ENCODE measurements around the gene IQCK. TPM values are rescaled to one million over a fixed set of nuclear protein-coding genes. Genes with fewer than 3 reads are reported as not detected.

Gene IQCK
- polyA plus RNA-seq, 4 donors: 1.1 to 12.6 (median 5.1) TPM

DNA sequence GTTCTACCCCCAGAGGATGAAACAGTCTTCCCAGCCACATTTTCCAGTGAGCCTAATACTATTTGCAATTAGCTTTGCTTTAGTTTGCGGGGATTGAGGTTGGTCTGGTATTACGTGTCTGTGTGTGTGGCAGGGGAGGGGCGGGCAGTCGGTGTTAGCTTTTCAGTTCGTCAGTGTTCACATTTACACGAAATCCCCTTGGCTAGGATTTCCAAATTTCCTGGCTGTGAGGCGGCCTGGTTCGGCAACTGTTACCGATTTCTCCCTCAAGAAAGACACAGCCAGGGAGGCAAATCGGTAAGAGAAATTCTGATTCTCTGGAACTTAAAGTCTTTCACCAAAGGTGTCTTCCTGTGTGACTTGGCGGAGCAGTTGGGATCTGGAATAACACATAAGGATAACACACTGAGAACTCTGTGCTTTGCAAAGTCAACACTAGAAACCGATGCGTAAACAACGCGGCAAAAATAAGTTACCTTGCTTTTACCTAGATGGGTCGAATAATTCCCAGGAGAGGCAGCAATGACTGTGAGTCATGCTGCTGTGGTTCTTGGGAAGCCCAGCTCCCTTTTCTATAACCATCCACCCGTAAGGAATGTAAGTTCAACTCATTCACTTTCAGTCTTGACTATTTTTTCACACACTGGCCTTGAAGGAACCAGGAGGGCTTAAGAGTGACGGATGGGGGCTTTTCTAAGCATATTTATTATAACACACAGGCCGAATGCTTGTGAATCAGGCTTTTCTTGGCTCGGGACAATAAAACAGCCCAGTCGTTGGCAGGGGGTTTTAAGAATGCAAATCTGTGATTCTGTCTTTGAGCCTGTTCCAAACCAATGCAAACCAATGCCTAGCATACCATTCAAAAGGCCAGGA lies 142.3 kb downstream of the IQCK start:
- Histone ChIP-seq H3K9me3 (ENCODE audit: control insufficient read depth in 2 of 2, insufficient read depth in 1 of 2, low read depth in 1 of 2, low read length in 1 of 2) (no peaks in the 10 kb centered on the region), H3K27ac (ENCODE audit: low read depth in 1 of 3, low read length in 2 of 3) (no peak overlapping the region), H3K36me3 (ENCODE audit: control insufficient read depth in 3 of 3, insufficient read depth in 2 of 3, low read depth in 1 of 3, low read length in 3 of 3) (peaks cover 0 to 53% (median 2%) of the 10 kb centered on the region in 3 donors), H3K4me3 (ENCODE audit: low read depth in 1 of 3, low read length in 3 of 3) (no peak overlapping the region), H3K4me1 (ENCODE audit: control insufficient read depth in 3 of 3, insufficient read depth in 2 of 3, low read depth in 1 of 3, low read length in 2 of 3) (no peaks in the 10 kb centered on the region), H3K27me3 (ENCODE audit: control insufficient read depth in 3 of 3, insufficient read depth in 3 of 3, low read length in 3 of 3) (no peaks in the 10 kb centered on the region)
- DNase-seq: no peak
- FAIRE-seq: no peak
- WGBS, 3 donors: 81 to 93% (median 89%) methylated on average over 21 of the region's 21 CpGs

DNA sequence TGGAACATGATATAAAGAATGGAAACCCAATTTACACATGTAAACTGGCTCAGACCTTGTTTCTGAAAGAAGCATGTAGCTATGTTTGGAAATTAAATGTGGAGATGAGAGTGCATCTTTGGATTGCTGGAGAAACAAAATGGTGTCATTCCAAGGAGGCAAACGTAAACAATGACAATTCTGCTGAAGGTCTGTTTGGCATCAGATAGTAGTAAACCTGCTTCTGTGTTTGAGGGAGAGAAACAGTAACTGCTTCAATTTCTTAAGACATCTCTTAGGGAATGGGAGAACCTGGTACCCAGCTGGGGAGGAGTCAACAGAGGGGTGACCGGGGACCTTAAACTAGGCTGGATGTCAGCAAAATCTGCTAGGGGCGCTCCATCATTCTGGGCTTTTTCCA lies 143.1 kb downstream of the IQCK start:
- Histone ChIP-seq H3K9me3 (ENCODE audit: control insufficient read depth in 2 of 2, insufficient read depth in 1 of 2, low read depth in 1 of 2, low read length in 1 of 2) (no peaks in the 10 kb centered on the region), H3K4me1 (ENCODE audit: control insufficient read depth in 3 of 3, insufficient read depth in 2 of 3, low read depth in 1 of 3, low read length in 2 of 3) (no peaks in the 10 kb centered on the region), H3K27me3 (ENCODE audit: control insufficient read depth in 3 of 3, insufficient read depth in 3 of 3, low read length in 3 of 3) (no peaks in the 10 kb centered on the region), H3K27ac (ENCODE audit: low read depth in 1 of 3, low read length in 2 of 3) (no peak overlapping the region), H3K36me3 (ENCODE audit: control insufficient read depth in 3 of 3, insufficient read depth in 2 of 3, low read depth in 1 of 3, low read length in 3 of 3) (peaks cover 0 to 58% (median 2%) of the 10 kb centered on the region in 3 donors), H3K4me3 (ENCODE audit: low read depth in 1 of 3, low read length in 3 of 3) (no peak overlapping the region)
- 88 to 92% (median 89%) methylated on average over 3 of the region's 3 CpGs for WGBS, 3 donors
- FAIRE-seq (no peak), DNase-seq (no peak)

DNA sequence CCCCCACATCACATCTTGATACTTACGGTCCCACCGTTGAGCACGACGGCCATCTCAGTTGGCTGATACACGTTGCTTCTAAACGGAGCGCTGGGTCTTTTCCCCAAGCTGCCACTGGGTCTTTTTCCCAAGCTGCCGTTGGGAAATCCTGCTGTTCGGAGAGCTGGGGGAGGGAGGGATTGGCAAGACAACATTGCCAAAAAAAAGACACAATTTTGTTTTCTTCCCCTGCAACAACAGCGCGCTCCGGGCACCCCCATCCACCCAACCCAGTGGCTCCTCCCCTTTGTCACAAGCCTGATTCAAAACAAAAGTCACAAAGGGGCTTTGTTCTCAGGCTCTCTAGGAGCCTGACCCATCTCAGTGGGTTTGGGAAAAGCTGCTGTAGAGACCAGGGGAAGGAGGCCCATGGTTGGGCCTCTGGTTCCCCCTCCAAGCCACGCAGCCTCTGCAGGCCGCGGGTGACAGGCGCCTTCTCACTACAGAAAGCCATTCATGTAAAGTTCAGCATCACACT lies 143.8 kb downstream of the IQCK start:
- FAIRE-seq (no peak), DNase-seq (no peak)
- peaks cover 0 to 65% (median 2%) of the 10 kb centered on the region in 3 donors for H3K36me3 ChIP-seq (ENCODE audit: control insufficient read depth in 3 of 3, insufficient read depth in 2 of 3, low read depth in 1 of 3, low read length in 3 of 3)
- H3K27ac ChIP-seq (ENCODE audit: low read depth in 1 of 3, low read length in 2 of 3): no peak overlapping the region
- no peak overlapping the region for H3K4me3 ChIP-seq (ENCODE audit: low read depth in 1 of 3, low read length in 3 of 3)
- H3K27me3 ChIP-seq (ENCODE audit: control insufficient read depth in 3 of 3, insufficient read depth in 3 of 3, low read length in 3 of 3): no peaks in the 10 kb centered on the region
- H3K4me1 ChIP-seq (ENCODE audit: control insufficient read depth in 3 of 3, insufficient read depth in 2 of 3, low read depth in 1 of 3, low read length in 2 of 3): no peaks in the 10 kb centered on the region
- WGBS, 3 donors: 79 to 95% (median 87%) methylated on average over 16 of the region's 16 CpGs
- no peaks in the 10 kb centered on the region for H3K9me3 ChIP-seq (ENCODE audit: control insufficient read depth in 2 of 2, insufficient read depth in 1 of 2, low read depth in 1 of 2, low read length in 1 of 2)

DNA sequence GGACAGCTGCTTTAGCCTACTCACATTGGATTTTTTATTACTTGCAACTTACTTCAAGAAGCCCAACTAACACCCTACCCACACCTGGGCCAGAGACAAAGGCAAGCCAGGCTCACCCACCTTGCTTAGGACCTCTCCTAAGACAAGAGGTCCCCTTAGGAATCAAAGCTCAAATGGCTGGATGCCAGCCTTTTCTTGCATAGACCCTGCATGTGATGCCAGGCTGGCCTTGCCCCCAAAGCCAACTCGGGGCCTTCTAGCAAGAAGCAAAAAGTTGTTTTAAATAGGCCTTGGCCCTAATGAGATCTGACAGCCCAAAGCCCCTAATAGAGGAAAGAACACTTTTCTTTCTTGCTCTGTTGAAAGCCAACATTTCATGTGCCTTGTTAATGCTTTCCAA lies 145.9 kb downstream of the IQCK start:
- no peaks in the 10 kb centered on the region for H3K9me3 ChIP-seq (ENCODE audit: control insufficient read depth in 2 of 2, insufficient read depth in 1 of 2, low read depth in 1 of 2, low read length in 1 of 2)
- H3K27me3 ChIP-seq (ENCODE audit: control insufficient read depth in 3 of 3, insufficient read depth in 3 of 3, low read length in 3 of 3): no peaks in the 10 kb centered on the region
- DNase-seq: no peak
- H3K27ac ChIP-seq (ENCODE audit: low read depth in 1 of 3, low read length in 2 of 3): no peak overlapping the region
- FAIRE-seq: no peak
- WGBS, 3 donors: 81 to 90% (median 86%) methylated on average over 1 of the region's 1 CpG
- no peak overlapping the region for H3K4me3 ChIP-seq (ENCODE audit: low read depth in 1 of 3, low read length in 3 of 3)
- H3K4me1 ChIP-seq (ENCODE audit: control insufficient read depth in 3 of 3, insufficient read depth in 2 of 3, low read depth in 1 of 3, low read length in 2 of 3): no peaks in the 10 kb centered on the region
- peaks cover 0 to 67% (median 0%) of the 10 kb centered on the region in 3 donors for H3K36me3 ChIP-seq (ENCODE audit: control insufficient read depth in 3 of 3, insufficient read depth in 2 of 3, low read depth in 1 of 3, low read length in 3 of 3)

DNA sequence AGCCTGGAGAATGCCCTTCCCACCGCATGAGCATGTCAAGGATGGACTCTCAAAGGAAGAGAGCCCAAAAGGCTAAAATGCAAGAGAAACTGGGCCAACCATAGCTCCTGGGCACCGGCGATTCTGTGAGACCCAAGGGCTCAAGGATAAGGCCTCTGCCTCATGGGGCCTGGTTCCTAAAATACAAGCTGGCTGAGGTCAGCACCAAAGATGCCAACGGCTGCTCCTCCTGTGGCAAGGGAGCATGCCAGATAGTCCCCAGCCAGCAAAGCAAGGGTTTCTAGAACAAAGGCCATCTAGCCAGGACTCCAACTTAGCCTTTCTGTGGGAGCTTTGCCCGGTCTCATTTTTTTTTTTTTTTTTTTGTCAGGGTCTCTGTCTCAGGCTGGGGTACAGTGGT lies 146.5 kb downstream of the IQCK start:
- Histone ChIP-seq H3K27me3 (ENCODE audit: control insufficient read depth in 3 of 3, insufficient read depth in 3 of 3, low read length in 3 of 3) (no peaks in the 10 kb centered on the region), H3K4me3 (ENCODE audit: low read depth in 1 of 3, low read length in 3 of 3) (no peak overlapping the region), H3K9me3 (ENCODE audit: control insufficient read depth in 2 of 2, insufficient read depth in 1 of 2, low read depth in 1 of 2, low read length in 1 of 2) (no peaks in the 10 kb centered on the region), H3K27ac (ENCODE audit: low read depth in 1 of 3, low read length in 2 of 3) (no peak overlapping the region), H3K4me1 (ENCODE audit: control insufficient read depth in 3 of 3, insufficient read depth in 2 of 3, low read depth in 1 of 3, low read length in 2 of 3) (no peaks in the 10 kb centered on the region), H3K36me3 (ENCODE audit: control insufficient read depth in 3 of 3, insufficient read depth in 2 of 3, low read depth in 1 of 3, low read length in 3 of 3) (peaks cover 0 to 63% (median 0%) of the 10 kb centered on the region in 3 donors)
- DNase-seq (no peak), FAIRE-seq (no peak)
- 91 to 95% (median 92%) methylated on average over 5 of the region's 5 CpGs for WGBS, 3 donors

DNA sequence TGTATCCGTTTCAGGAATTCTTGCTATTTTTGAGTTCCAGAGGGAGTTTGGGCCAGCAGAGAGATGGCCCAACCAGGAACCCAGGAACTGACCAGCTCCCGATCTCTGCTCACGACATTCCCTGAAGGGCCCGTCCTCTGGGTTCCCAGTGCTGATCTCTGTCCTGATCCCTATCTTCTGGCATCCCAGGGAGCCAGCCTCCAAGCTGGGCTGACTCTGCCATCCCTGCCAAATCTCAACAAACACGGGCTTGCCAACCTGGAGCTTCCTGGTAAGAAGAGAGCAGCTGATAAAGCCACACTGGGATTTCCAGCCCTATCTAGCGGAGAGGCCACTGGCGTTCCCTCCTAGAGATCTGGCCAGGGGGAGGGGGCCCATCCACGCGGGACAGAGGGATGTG lies 150.3 kb downstream of the IQCK start:
- H3K27me3 ChIP-seq (ENCODE audit: control insufficient read depth in 3 of 3, insufficient read depth in 3 of 3, low read length in 3 of 3): no peaks in the 10 kb centered on the region
- no peak overlapping the region for H3K4me3 ChIP-seq (ENCODE audit: low read depth in 1 of 3, low read length in 3 of 3)
- 76 to 79% (median 77%) methylated on average over 9 of the region's 9 CpGs for WGBS, 3 donors
- peaks cover 0 to 79% (median 0%) of the 10 kb centered on the region in 3 donors for H3K36me3 ChIP-seq (ENCODE audit: control insufficient read depth in 3 of 3, insufficient read depth in 2 of 3, low read depth in 1 of 3, low read length in 3 of 3)
- H3K27ac ChIP-seq (ENCODE audit: low read depth in 1 of 3, low read length in 2 of 3): no peak overlapping the region
- no peaks in the 10 kb centered on the region for H3K9me3 ChIP-seq (ENCODE audit: control insufficient read depth in 2 of 2, insufficient read depth in 1 of 2, low read depth in 1 of 2, low read length in 1 of 2)
- DNase-seq: no peak
- no peaks in the 10 kb centered on the region for H3K4me1 ChIP-seq (ENCODE audit: control insufficient read depth in 3 of 3, insufficient read depth in 2 of 3, low read depth in 1 of 3, low read length in 2 of 3)
- FAIRE-seq: no peak

DNA sequence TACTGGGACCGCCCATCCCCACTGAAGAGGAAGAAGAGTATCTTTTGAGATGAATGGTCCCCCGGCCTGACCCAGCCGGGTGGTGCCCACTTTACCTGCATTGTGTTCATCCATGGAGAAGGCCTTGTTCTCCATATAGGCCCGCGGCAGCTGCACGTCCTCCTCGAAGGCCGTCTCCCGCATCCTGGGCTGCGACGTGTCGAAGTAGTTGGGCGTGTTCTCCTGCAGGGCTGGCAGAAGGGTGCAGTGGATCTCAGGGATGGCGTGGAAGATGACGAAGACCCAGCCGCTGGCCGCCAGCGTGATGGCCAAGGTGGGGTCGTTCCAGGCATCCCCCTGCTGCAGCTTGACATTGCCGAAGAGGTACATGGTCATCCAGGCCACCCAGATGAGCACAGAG lies 153.7 kb downstream of the IQCK start:
- no peak overlapping the region for H3K4me3 ChIP-seq (ENCODE audit: low read depth in 1 of 3, low read length in 3 of 3)
- no peak for FAIRE-seq
- H3K36me3 ChIP-seq (ENCODE audit: control insufficient read depth in 3 of 3, insufficient read depth in 2 of 3, low read depth in 1 of 3, low read length in 3 of 3): peaks cover 0 to 77% (median 0%) of the 10 kb centered on the region in 3 donors
- H3K27me3 ChIP-seq (ENCODE audit: control insufficient read depth in 3 of 3, insufficient read depth in 3 of 3, low read length in 3 of 3): no peaks in the 10 kb centered on the region
- no peaks in the 10 kb centered on the region for H3K9me3 ChIP-seq (ENCODE audit: control insufficient read depth in 2 of 2, insufficient read depth in 1 of 2, low read depth in 1 of 2, low read length in 1 of 2)
- WGBS, 3 donors: 93 to 96% (median 94%) methylated on average over 20 of the region's 20 CpGs
- no peak overlapping the region for H3K27ac ChIP-seq (ENCODE audit: low read depth in 1 of 3, low read length in 2 of 3)
- H3K4me1 ChIP-seq (ENCODE audit: control insufficient read depth in 3 of 3, insufficient read depth in 2 of 3, low read depth in 1 of 3, low read length in 2 of 3): no peaks in the 10 kb centered on the region
- no peak for DNase-seq

DNA sequence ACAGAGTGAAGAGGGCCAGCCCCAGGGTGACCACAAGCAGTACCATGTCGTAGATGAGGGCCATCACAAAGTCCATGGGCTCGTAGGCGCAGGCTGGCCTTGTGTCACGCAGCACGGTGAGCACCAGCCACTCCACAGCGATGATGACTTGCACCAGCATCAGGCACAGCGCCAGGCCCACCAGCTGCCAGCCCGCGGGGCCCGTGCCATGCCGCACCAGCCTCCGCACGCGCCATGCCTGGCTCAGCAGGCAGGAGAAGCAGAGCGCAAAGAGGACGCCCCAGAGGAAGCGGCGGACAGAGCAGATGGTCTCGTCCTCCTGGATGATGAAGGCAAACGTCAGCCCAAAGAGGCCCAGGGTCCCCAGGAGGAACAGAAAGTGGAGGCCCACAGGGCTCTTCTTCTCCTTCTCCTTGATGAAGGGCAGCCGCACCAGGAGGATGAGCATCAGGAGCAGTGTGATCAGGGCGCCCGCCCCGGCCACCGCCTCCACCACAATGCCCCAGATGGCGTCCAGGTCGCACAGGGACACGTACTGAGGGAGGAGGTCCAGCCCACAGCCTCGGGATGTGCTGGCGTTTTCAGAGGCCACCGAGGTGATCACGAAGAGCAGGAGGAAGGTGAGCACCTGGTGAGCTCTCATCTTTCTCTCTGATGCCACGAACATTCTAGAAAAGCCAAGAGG lies 154.2 kb downstream of the IQCK start:
- no peak for DNase-seq
- Histone ChIP-seq H3K4me3 (ENCODE audit: low read depth in 1 of 3, low read length in 3 of 3) (no peak overlapping the region), H3K4me1 (ENCODE audit: control insufficient read depth in 3 of 3, insufficient read depth in 2 of 3, low read depth in 1 of 3, low read length in 2 of 3) (no peaks in the 10 kb centered on the region), H3K27me3 (ENCODE audit: control insufficient read depth in 3 of 3, insufficient read depth in 3 of 3, low read length in 3 of 3) (no peaks in the 10 kb centered on the region), H3K36me3 (ENCODE audit: control insufficient read depth in 3 of 3, insufficient read depth in 2 of 3, low read depth in 1 of 3, low read length in 3 of 3) (peaks cover 0 to 77% (median 0%) of the 10 kb centered on the region in 3 donors), H3K27ac (ENCODE audit: low read depth in 1 of 3, low read length in 2 of 3) (no peak overlapping the region), H3K9me3 (ENCODE audit: control insufficient read depth in 2 of 2, insufficient read depth in 1 of 2, low read depth in 1 of 2, low read length in 1 of 2) (no peaks in the 10 kb centered on the region)
- FAIRE-seq: no peak
- 93 to 95% (median 95%) methylated on average over 32 to 33 of the region's 33 CpGs for whole genome bisulfite sequencing, 3 donors

All from small intestine (tissue), 7 donors.